Right renal cortex interstitium (tissue), 3 donors: Measurements from ENCODE around the gene PEPD. TPM values are rescaled to one million over a fixed set of nuclear protein-coding genes. Genes with fewer than 3 reads are reported as not detected.

Source experiments
- DNase-seq, 3 donors: peaks; one replicate each; pipeline ENCODE4 v3.0.0-alpha.2; 2013; ENCODE audit warnings: low read depth in 3 of 3, low spot score in 2 of 3
- polyA plus RNA-seq, 3 donors: library from polyadenylated mRNA; unstranded; fragments of 120-200 nt; gene quantifications; one replicate each; pipeline ENCODE4 v1.2.1, GENCODE V29; 2013; ENCODE audit not compliant: insufficient read length in 3 of 3

PEPD gene
- polyA plus RNA-seq, 3 donors: 112 to 141 (median 123) TPM

DNA sequence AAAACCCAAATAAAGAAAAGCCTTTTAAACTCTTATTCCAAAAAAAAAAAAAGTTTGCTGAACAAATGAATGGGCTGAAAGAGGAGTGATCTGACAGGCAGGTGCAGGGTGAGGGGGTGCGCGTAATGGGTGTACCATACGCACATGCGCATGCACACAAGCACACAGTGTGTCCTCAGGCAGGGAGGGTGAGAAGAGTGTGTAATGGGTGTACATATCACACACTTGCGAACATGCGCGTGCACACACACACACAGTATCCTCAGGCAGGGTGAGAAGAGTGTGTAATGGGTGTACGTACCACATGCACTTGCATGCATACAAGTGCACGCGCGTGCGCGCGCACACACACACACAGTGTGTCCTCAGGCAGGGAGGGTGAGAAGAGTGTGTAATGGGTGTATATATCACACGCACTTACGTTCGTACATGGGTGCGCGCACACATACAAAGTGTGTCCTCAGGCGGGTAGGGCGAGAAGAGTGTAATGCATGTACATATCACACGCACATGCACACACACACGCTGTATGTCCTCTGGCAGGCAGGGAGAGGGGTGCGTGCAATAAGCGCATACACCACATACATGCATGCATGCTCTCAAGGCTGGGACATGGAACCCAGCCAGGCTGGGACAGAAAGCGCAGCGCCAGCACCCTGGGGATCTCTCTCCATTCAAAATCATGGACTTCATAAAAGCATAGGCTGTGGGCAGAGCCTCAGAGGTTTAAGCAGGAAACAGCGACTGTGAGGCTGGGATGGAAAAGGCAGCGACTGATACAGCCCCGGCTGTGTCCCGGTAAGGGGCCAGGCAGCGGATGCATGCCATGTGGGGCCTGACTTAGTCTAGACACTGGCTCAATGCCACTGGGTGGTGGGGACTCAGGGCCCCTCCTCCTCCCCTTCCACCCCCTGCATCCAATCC lies 77.7 kb downstream of the PEPD start:
- no peak for DNase-seq

DNA sequence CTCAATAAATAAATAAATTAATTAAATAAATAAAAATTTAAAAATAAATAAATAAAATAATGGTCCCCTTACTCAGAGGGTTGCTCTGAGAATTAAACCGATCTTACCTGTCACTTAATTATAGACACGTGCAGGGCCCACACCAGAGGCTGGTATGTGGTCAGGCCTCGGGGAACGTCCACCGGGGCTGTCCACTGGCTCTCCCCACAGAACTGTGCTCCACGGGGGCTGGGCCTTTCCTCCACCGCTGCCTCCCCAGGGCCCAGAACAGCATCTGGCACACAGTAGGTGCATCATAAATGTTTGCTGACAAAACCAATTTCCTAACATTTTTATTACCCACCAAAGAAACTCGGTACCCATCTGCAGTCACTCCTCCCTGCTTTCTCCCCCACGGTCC lies 78.9 kb downstream of the PEPD start:
- no peak for DNase-seq

DNA sequence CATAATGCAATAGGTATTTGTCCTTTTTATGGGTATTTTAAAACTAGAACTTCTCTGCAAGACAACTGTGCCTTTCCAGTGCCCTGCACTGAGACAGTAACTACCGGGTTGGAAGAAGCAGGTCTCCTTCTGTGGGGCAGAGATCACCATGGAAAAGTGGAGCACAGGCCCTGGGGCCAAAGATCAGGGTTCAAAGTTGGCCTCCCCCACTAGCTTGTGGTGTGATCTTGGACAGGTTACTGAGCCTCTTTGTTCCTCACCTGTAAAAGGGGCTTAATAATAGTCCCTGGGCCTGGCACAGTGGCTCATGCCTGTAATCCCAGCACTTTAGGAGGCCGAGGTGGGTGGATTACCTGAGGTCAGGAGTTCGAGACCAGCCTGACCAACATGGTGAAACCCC lies 79.8 kb downstream of the PEPD start:
- no peak for DNase-seq

DNA sequence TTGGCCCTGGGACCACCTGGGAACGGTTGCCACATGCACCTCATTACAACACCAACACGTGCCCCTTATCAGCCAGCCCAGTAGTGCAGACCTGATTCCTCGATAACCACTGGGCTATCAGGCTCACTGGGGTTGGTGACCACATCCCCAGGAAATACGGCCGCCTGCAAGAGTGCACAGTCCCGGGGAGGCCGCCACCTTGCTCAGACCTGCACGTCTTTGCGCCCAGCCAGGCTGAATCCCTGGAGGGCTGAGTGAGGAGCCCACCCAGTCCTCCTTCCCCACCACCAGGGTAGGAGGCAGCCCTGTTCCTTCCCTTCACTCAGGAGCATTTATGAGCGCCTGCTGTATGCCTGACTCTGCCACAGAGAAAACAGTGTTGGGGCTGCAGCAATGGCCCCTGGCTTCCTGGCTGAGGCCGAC lies 80.3 kb downstream of the PEPD start:
- DNase-seq: no peak

DNA sequence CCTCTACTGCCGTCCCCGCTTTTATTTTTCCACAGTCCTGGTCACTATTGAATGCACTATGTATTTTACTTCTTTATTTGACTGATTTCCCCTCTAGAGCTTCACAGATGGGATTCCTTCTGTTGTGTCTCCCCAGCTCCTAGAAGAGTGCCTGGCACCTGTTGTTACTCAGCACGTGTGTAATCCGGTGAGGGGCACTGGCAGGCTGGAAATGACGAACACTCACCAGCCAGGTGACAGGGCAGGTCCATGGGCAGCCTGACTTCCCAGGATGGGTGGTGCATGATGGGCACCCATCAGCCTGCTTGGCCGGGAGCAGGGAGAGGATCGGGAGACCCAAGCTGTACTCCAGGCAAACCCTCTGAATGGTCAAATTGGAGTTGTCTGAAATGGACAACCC lies 80.9 kb downstream of the PEPD start:
- no peak for DNase-seq

DNA sequence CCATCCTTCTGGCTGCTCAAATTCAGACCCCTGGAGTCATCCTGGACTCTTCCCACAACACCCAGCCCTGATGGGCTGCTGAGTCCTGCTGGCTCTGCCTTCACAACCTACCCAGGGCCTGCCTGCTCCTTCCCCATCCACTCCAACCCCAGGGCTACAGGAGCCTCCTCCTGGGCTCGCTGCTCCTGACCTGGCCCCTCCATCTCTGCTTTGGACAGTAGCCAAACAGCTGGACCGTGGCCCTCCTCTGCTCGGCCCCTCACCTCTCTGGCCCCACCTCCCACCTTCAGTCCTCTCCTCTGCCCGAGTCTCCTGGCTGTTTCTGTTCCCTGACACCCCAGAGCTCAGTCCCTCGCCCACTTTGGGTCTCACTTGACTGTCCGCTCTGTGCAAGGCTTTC lies 81.3 kb downstream of the PEPD start:
- DNase-seq: no peak

DNA sequence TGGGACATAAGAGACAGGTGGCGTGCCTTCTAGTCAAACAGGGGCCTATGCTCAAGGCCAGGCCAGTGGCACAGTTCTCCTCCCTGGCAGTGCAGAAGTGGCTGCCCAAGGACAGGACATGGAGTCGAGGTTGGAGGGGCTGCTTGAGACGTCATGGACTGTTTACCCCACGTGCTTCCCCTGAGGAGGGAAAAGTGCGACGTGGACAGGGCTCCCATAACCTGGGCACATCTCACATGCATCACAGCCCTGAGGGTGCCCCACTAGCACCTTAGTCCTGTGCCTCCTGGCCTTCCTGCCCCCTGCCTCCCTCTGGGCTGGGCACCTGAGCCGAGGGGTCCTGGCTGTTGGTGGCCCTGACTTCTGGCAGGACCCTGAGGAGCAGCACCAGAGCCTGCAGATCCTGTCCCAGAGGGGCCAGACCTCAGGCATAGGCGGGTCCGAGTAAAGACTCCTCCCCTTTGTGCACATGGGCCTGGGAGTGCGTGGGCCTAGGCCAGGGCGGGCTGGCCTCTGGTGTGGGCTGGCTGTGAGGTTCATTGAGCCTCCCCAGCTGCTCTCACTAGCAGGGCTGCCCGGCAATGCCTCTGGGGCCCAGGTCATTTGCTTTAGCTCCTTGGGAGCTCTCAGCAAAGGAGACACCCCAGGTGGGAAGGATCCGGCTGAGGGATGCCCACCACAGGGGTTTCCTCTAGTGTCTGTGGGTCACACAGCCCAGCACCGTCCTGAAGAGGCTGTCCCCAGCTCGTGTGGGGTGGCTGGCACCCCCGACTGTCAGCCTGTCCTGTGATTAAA lies 82.4 kb downstream of the PEPD start:
- no peak for DNase-seq

DNA sequence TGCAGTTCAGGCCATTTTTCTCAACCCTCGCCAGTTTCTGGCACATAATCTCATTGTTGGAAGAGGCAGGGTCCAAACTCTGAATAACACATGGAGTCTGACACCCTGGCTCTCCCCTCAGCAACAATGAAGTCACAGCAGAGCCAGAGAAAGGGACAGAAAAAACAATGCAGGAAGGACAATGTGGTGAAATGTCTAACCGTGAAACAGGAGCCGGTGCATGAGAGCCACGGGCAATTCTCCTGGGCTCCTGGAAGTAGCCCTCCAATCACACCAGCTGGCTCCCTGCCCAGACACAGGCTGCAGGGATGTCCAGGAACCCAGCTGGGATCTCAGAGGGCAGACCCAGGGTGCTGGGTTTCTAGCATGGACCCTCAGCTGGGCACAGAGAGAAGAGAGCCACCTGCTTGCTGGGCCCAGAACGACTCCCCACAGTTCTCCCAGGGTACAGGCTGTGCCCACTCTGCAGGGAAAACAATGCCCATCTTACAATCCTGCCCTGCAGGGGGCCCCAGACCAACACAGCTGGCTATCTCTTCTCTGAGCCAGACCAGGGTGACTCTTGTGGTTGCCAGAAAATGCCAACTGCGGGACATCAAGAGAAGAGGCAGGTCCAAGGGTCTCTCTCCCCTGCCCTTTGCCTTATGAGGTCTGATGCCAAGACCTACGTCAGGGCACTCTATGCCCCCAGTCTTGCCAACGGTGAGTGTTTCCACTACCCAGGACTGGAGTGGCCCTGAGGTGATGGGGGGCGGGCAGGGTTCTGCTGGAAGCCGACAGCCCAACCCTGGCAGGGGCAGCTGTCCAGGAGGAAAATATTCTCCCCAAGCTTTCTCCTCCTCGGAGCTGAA lies 83.5 kb downstream of the PEPD start:
- DNase-seq: no peak

DNA sequence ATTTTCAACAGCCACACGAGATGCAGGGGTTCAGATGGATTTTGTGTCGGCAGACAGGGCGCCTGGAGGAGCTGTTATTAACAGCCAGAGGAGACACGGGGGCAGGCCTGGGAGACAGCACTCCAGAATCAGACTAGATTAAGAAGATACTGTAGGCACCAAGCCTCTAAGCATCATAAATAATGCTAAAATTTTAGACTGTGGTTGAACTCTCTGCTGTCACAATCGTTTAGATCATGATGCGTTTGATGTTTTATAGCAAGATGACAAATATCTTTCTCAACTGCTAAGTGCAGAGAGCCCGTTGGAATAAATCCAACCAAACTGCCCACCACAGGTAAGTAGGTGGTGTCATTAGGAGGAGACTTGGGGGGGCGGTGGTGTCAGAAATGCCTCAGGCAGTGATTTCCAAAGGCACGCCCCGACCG lies 84.2 kb downstream of the PEPD start:
- DNase-seq: no peak

DNA sequence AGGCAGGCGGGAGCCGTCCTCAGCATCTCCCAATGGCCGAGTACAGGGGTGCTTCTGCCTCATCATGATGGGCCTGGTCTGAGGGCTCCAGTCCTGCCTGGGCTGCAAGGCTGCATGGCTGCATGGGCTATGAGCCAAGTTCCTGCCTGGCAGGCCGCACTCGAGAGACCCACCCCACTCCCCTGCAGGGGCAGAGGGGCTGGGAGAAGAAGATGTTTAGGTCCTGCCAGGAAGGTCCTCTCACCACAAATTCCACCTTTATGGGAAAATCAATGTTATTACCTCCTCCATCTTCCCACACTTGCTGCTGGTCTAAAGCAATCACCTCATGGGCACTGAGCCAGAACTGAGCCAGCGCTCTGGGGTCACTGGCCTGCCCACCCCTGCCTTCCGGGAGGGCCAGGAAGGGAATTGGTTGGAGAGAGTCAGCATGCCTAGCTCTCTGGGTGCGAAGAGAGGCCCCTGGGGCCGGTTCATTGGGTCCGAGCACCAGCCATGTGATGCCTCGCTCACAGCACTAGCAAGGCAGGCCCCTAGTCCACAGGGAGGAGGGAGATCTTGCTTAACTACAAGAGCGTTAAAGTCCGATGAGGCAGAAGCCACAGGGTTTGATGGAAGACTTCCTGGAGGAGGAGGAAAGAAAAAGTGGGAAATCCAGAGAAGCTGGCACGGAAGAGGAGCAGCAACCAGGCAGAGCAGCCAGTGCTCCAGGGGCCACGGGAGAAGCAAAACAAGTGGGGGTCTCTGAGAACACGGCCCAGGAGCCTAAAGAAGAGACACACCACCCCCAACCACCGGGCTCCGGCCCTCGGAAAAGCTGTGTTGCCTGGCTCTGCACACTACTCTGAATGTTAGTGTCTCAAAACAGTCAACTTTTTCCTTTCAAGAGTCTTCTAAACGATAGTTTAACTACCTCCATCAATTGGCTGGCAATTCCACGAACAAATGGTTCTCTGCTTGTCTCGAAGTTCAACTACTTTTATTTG lies 84.9 kb downstream of the PEPD start:
- no peak for DNase-seq

DNA sequence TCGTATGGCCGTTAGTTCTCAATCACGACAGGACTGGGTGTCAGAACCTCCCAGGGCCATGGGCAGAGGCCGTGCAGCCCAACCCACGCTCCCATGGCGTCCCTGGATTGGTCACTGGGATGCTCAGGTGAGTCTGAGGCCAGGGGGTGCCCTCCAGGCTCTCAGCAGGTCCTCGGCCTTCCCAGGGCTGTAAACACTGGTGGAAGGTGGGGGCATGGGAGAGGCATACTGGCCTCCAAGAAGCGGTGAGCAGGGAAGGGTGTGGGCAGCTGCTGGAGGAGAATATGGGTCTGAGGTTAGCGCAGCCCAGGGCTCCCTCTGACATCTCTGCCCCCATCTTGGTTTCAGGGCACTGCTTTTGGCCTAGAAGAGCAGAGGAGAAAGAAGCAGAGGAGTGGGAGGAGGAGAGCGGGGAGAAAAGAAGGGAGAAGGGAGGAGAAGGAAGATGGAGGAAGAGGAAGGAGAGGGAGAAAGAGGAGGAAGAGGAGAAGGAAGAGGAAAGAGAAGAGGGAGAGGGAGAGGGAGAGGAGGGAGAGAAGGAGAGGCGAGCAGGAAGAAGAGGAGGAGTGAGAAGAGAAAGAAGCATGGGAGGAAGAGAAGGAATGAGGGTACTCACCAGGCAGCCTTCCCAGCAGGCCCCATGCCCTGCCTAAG lies 85.8 kb downstream of the PEPD start:
- no peak for DNase-seq

DNA sequence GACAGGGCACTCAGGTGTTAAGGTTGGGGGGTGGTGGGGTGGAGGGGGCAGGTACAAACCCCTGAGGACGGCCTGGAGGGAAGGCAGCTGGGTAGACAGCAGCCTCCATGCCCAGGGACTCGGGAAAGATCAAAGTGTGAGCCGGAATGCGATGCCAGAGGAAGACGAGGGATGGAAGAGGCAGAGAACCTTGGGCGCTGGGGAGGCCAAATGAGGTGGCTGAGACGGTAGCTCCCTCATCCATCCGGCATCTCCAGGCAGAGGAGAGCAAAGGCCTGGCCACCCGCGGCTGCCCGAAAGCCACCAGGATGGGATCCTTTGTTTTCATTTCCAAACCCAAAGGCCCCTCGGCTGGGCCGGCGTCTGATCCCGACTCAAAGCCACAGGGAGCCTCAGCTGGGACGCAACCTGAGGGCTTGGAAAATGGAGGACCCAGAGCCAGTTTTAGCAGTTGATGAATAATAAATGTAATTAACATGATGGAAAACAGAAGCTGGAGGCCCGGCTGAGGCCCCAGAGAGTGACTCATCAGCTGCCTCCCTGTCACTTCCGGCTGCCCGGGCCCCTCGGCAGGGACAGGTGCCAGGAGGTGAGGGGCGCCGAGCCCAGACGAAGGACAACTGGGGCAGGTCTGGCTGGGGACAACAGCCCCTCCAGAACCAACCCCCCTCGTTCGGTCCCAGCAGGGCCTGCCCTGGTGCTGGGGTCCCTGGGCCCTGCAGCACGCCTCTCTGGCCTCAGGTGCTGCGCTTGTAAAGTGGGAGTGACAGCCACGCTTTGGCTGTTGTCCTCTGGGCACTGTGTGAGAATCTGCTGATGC lies 86.5 kb downstream of the PEPD start:
- no peak for DNase-seq

DNA sequence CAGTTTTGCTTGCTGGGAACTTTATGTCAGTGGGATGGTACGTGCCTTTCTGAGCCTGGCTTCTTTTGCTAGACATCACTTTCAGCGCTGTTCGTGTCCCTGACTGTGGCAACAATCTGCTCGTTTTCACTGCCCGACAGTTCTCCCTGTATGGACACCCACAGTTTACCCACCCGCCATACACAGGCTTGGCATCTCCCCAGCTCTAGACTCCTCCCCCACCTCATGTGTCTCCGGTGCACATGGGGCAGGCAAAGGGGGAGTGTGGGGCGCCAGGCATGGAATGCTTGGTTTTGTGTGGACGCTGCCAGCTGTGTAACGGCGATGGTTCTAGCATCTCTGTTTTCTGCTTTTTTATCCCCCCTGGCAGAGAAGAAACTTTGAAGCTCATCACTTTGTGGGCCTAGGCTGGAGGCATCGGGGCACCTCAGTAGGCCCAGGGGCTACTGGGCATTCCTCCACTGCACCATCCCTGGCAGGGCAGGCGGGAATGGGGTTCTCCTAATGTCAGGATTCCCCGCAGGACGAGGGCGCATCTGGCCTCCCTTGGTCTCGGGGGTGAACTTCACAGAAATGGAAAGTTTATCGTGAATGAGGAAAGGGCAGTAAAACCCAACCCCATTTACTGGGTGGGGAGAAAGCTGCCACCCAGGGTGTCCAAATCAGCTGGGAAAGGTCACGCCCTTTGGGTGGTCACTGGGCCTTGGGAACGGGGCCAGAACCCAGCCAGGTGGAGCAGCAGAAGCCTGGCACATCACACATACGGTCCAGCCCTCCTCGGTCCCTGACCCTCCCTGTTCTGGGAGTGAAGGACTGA lies 87.3 kb downstream of the PEPD start:
- DNase-seq: no peak

DNA sequence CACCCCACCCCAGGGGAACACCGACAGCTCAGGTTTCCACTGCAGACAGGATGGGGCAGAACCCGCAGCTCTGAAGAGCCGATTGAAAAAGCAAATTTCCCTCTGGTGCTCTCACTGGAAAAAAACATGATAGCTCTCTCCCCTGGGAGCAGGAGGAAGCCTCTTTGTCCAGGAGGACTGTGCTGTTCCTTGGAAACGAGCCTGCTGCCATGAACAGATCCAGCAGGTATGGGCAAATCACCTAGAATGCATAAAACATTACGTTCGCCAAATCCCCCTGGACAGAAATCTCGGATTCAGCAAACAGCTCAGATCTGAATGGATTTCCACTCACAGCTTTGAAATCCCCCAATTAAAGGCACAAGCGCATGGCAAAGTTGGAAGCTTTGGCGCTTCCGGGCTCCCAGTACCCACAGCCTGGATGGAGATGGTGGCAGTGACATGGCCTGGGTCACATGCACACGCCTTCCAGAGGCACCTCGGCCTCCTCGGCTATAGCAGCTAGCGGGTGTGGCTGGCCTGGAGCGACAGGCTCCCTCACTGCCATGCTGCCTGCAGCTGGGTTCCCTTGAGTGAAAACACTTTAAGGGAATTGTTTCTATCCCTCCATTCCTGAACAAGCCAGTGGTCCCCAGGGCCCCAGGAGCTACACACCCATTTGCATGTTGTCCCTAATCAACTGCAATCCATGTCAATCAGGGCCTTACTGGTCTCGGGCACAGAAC lies 89.0 kb downstream of the PEPD start:
- DNase-seq: no peak

DNA sequence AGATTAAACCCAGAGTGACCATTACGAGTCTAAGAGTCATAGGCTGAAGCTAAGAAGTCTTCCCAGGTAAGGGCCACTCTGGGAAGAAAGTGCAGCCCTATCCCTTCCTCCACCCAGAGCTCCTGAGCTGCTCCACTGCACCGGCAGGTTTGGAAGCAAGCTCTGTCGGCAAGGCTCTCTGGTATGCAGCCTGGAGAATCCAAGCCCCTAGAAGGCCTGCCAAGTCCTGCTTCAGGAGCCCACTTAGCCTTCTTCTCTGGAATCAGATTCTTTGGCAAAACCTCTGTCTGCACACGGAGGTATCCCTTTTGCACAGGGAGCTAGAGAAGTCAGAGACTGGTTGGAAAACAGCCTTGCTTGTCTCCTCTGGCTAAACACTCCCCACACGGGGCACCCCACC lies 89.6 kb downstream of the PEPD start:
- no peak for DNase-seq

DNA sequence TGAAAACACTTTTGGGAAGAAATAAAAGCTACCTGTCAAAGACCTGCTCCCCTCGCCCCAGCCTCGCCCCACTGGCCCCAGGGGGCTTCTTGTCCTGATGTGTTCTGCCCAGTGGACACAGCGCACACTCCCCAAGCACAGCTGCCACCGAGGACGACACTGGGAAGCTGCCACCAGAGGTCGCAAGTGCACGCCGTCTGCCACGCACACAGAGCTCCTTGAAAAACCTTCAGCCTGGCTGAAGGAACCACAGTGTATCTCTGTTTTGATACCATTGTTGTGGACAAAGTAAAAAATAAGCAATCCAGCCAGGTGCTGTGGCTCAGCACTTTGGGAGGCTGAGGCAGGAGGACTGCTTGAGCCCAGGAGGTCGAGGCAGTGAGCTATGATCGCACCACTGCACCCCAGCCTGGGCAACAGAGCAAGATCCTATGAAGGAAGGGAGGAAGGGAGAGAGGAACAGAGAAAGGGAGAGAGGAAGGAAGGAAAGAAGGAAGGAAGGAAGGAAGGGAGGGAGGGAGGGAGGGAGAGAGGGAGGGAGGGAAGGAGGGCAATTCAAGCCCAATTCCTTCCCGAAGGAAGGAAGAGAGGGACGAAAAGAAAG lies 90.8 kb downstream of the PEPD start:
- peak; percentile 31 to 43 (median 41) for DNase-seq
